NCI-H345 (cell line): ENCODE data around the gene TMEM272.

ENCODE experiments used
- DNase-seq: peaks from one replicate; lab custom pipeline; 2025; lab: John Stamatoyannopoulos, UW

The TMEM272 gene

GRCh38 chr13:51849145-51850101, 4.4 kb upstream of the TMEM272 start:
- no peak for DNase-seq

- no peak for DNase-seq
Observed at GRCh38 chr13:51848674-51849073, 3.7 kb upstream of the TMEM272 start.

- DNase-seq, result no peak
Observed at GRCh38 chr13:51846756-51847155, 1.8 kb upstream of the TMEM272 start.

GRCh38 chr13:51845574-51846318, 769 bp upstream of the TMEM272 start:
- DNase-seq, result no peak

- DNase-seq, result no peak
Observed at GRCh38 chr13:51843529-51843928, 1.4 kb downstream of the TMEM272 start.

GRCh38 chr13:51841732-51842131, 3.2 kb downstream of the TMEM272 start:
- DNase-seq, result no peak

- no peak for DNase-seq
Observed at GRCh38 chr13:51840917-51841316, 4.1 kb downstream of the TMEM272 start.

- DNase-seq, result no peak
Observed at GRCh38 chr13:51839711-51840540, 5.1 kb downstream of the TMEM272 start.

- DNase-seq, result no peak
Observed at GRCh38 chr13:51838240-51838846, 6.6 kb downstream of the TMEM272 start.

- DNase-seq, result no peak
Observed at GRCh38 chr13:51837016-51837415, 8.0 kb downstream of the TMEM272 start.

- DNase-seq, result no peak
Observed at GRCh38 chr13:51834581-51835171, 10.3 kb downstream of the TMEM272 start.

- DNase-seq, result no peak
Observed at GRCh38 chr13:51833980-51834379, 11.0 kb downstream of the TMEM272 start.

GRCh38 chr13:51832471-51833152, 12.4 kb downstream of the TMEM272 start:
- DNase-seq, result no peak

- DNase-seq, result no peak
Observed at GRCh38 chr13:51831519-51831918, 13.5 kb downstream of the TMEM272 start.

- DNase-seq, result no peak
Observed at GRCh38 chr13:51829568-51829899, 15.4 kb downstream of the TMEM272 start.

- DNase-seq, result no peak
Observed at GRCh38 chr13:51828730-51829567, 16.0 kb downstream of the TMEM272 start.

GRCh38 chr13:51827254-51827653, 17.7 kb downstream of the TMEM272 start:
- DNase-seq, result no peak

GRCh38 chr13:51826606-51827005, 18.4 kb downstream of the TMEM272 start:
- DNase-seq, result no peak

GRCh38 chr13:51825681-51826254, 19.2 kb downstream of the TMEM272 start:
- DNase-seq, result no peak

- DNase-seq, result no peak
Observed at GRCh38 chr13:51825165-51825592, 19.8 kb downstream of the TMEM272 start.
